IPS-15b (cell line): ENCODE data around the gene PNKD.
A peak's percentile ranks its signal among the peaks of the same experiment; 100 is the strongest.

ENCODE experiments used
- H3K27me3 ChIP-seq: one replicate; pipeline ENCODE4 v1.6.1; 2013; ENCODE audit warnings: low read length; ENCODE audit not compliant: control insufficient read depth, insufficient read depth
- H3K36me3 ChIP-seq: one replicate; pipeline ENCODE4 v1.6.1; 2013; ENCODE audit warnings: low read length; ENCODE audit not compliant: control insufficient read depth, insufficient read depth
- H3K4me1 ChIP-seq: one replicate; pipeline ENCODE4 v1.6.1; 2013; ENCODE audit warnings: mild to moderate bottlenecking, low read length; ENCODE audit not compliant: control insufficient read depth, insufficient read depth
- H3K4me3 ChIP-seq: one replicate; pipeline ENCODE4 v1.5.1; 2013; ENCODE audit warnings: low read depth, low read length
- H3K9ac ChIP-seq: one replicate; pipeline ENCODE4 v1.6.1; 2013; ENCODE audit warnings: low read depth, mild to moderate bottlenecking, low read length
- H3K9me3 ChIP-seq: one replicate; pipeline ENCODE4 v1.6.1; 2013; ENCODE audit warnings: mild to moderate bottlenecking, low read length; ENCODE audit not compliant: control insufficient read depth, insufficient read depth

PNKD gene

GRCh38 chr2:218259099-218259961 lies 11.0 kb upstream of the PNKD start:
- Histone ChIP-seq H3K27me3 (no peaks in the 10 kb centered on the region), H3K36me3 (peaks cover 8% of the 10 kb centered on the region), H3K4me3 (no peak overlapping the region), H3K9ac (peak overlapping the region; percentile 16), H3K4me1 (peaks cover 11% of the 10 kb centered on the region), H3K9me3 (no peaks in the 10 kb centered on the region)

- H3K4me3 ChIP-seq, result no peak overlapping the region
- no peak overlapping the region for H3K9ac ChIP-seq
- H3K9me3 ChIP-seq, result no peaks in the 10 kb centered on the region
- H3K36me3 ChIP-seq, result peaks cover 13% of the 10 kb centered on the region
- peaks cover 11% of the 10 kb centered on the region for H3K4me1 ChIP-seq
- H3K27me3 ChIP-seq, result no peaks in the 10 kb centered on the region
Measured at GRCh38 chr2:218260166-218260565, 10.2 kb upstream of the PNKD start.

GRCh38 chr2:218260742-218261422 lies 9.4 kb upstream of the PNKD start, which contains the start of gene GPBAR1:
GPBAR1 (plus strand) TSS chr2:218261015; CDS start chr2:218262725, 1,710 bp downstream.
- Histone ChIP-seq H3K27me3 (no peaks in the 10 kb centered on the region), H3K9ac (peak within 1 kb of the TSS; percentile 26), H3K36me3 (peaks cover 17% of the 10 kb centered on the region), H3K9me3 (no peaks in the 10 kb centered on the region), H3K4me3 (no peak within 1 kb of the TSS), H3K4me1 (peaks cover 11% of the 10 kb centered on the region)

GRCh38 chr2:218261423-218262236 lies 8.7 kb upstream of the PNKD start:
- H3K36me3 ChIP-seq, result peaks cover 24% of the 10 kb centered on the region
- no peak overlapping the region for H3K9ac ChIP-seq
- H3K4me3 ChIP-seq, result no peak overlapping the region
- H3K4me1 ChIP-seq, result peaks cover 11% of the 10 kb centered on the region
- H3K9me3 ChIP-seq, result no peaks in the 10 kb centered on the region
- H3K27me3 ChIP-seq, result no peaks in the 10 kb centered on the region

- H3K4me3 ChIP-seq, result no peak overlapping the region
- H3K9ac ChIP-seq, result no peak overlapping the region
Measured at GRCh38 chr2:218262237-218262600, 8.1 kb upstream of the PNKD start.

GRCh38 chr2:218262631-218263586 lies 7.4 kb upstream of the PNKD start:
- H3K9ac ChIP-seq, result no peak overlapping the region
- no peaks in the 10 kb centered on the region for H3K9me3 ChIP-seq
- no peak overlapping the region for H3K4me3 ChIP-seq
- no peaks in the 10 kb centered on the region for H3K27me3 ChIP-seq
- peaks cover 11% of the 10 kb centered on the region for H3K4me1 ChIP-seq
- H3K36me3 ChIP-seq, result peaks cover 33% of the 10 kb centered on the region

More at GRCh38 chr2:218262237-218262600, 8.1 kb upstream of the PNKD start:
- H3K36me3 ChIP-seq, result peaks cover 28% of the 10 kb centered on the region
- peaks cover 11% of the 10 kb centered on the region for H3K4me1 ChIP-seq
- no peaks in the 10 kb centered on the region for H3K9me3 ChIP-seq
- H3K27me3 ChIP-seq, result no peaks in the 10 kb centered on the region

GRCh38 chr2:218263817-218264641 lies 6.3 kb upstream of the PNKD start:
- Histone ChIP-seq H3K4me1 (peaks cover 12% of the 10 kb centered on the region), H3K9ac (no peak overlapping the region), H3K9me3 (no peaks in the 10 kb centered on the region), H3K4me3 (no peak overlapping the region), H3K27me3 (no peaks in the 10 kb centered on the region), H3K36me3 (peaks cover 33% of the 10 kb centered on the region)

- no peak overlapping the region for H3K9ac ChIP-seq
- H3K36me3 ChIP-seq, result peaks cover 33% of the 10 kb centered on the region
- H3K4me3 ChIP-seq, result no peak overlapping the region
- peaks cover 14% of the 10 kb centered on the region for H3K4me1 ChIP-seq
- H3K9me3 ChIP-seq, result no peaks in the 10 kb centered on the region
- H3K27me3 ChIP-seq, result no peaks in the 10 kb centered on the region
Measured at GRCh38 chr2:218264773-218265561, 5.4 kb upstream of the PNKD start.

GRCh38 chr2:218265626-218266025 lies 4.7 kb upstream of the PNKD start:
- H3K36me3 ChIP-seq, result peaks cover 33% of the 10 kb centered on the region
- H3K4me1 ChIP-seq, result peaks cover 10% of the 10 kb centered on the region
- H3K4me3 ChIP-seq, result no peak overlapping the region
- no peak overlapping the region for H3K9ac ChIP-seq
- no peaks in the 10 kb centered on the region for H3K27me3 ChIP-seq
- no peaks in the 10 kb centered on the region for H3K9me3 ChIP-seq
